MCF 10A (cell line): ENCODE results near the gene CALN1. TPM values are rescaled to one million over a fixed set of nuclear protein-coding genes. Genes with fewer than 3 reads are reported as not detected.

Experiments used
- BruUV-seq: library from RNA; stranded (reverse); fragments of 400-500 nt; replicated peaks from 2 replicates; lab custom pipeline; 2021; lab: Mats Ljungman, UMichigan
- CTCF ChIA-PET: fragments of 300-600 bp; sonication (Branson Sonifier 250); formaldehyde crosslinking; extraction: SDS; loops from one replicate; lab custom pipeline; 2021; ENCODE audit warnings: antibody characterized with exemption, inconsistent platforms; lab: Yijun Ruan, JAX
- POLR2A ChIA-PET: fragments of 300-600, 350-650 bp; sonication (Branson Sonifier 250); formaldehyde crosslinking; extraction: SDS; loops from one replicate; lab custom pipeline; 2020; ENCODE audit warnings: antibody characterized with exemption, inconsistent platforms; lab: Yijun Ruan, JAX
- DNase-seq: peaks from one replicate; pipeline ENCODE4 v3.0.0-alpha.2; 2018; ENCODE audit not compliant: unreplicated experiment
- H3K27ac Mint-ChIP-seq: one replicate; pipeline ENCODE4 v1.8.0; 2022; ENCODE audit warnings: mild to moderate bottlenecking, low read depth, mixed read lengths; ENCODE audit not compliant: unreplicated experiment
- H3K27me3 Mint-ChIP-seq: one replicate; pipeline ENCODE4 v1.8.0; 2022; ENCODE audit warnings: mixed read lengths; ENCODE audit not compliant: insufficient read depth, unreplicated experiment
- H3K36me3 Mint-ChIP-seq: one replicate; pipeline ENCODE4 v1.8.0; 2022; ENCODE audit warnings: mild to moderate bottlenecking, moderate library complexity, mixed read lengths; ENCODE audit not compliant: insufficient read depth, unreplicated experiment
- H3K4me1 Mint-ChIP-seq: one replicate; pipeline ENCODE4 v1.8.0; 2022; ENCODE audit warnings: mixed read lengths; ENCODE audit not compliant: insufficient read depth, unreplicated experiment
- H3K4me3 Mint-ChIP-seq: one replicate; pipeline ENCODE4 v1.8.0; 2022; ENCODE audit warnings: mild to moderate bottlenecking, moderate library complexity, mixed read lengths; ENCODE audit not compliant: unreplicated experiment
- H3K9me3 Mint-ChIP-seq: one replicate; pipeline ENCODE4 v1.8.0; 2022; ENCODE audit warnings: mixed read lengths; ENCODE audit not compliant: unreplicated experiment
- CTCF ChIP-seq: fragments of 200-600 bp; IDR thresholded peaks from one replicate; pipeline ENCODE4 v1.8.0; 2022; ENCODE audit warnings: antibody characterized with exemption, mild to moderate bottlenecking; ENCODE audit not compliant: unreplicated experiment
- intact Hi-C: fragments of 100-400 bp; cut with micrococcal nuclease; formaldehyde crosslinking; loops from 2 replicates; pipeline ENCODE4 v1.14.1; 2022
- total RNA-seq: library from RNA; stranded (reverse); gene quantifications from 2 replicates; pipeline ENCODE4 v1.2.3, GENCODE V29; 2022

CALN1 gene
- total RNA-seq, 1 experiment from 2014 or later, result not detected

GRCh38 chr7:72416846-72417245 lies 4.7 kb upstream of the CALN1 start:
- ChIA-PET POLR2A (no interaction called here), CTCF (interaction anchor here (1.2 kb wide), 1 partner anchor 78 kb away, joined by 4 read pairs; no protein-coding TSS in a partner anchor)
- Mint-ChIP-seq H3K27ac (no peak overlapping the region), H3K36me3 (no peaks in the 10 kb centered on the region), H3K4me3 (no peak overlapping the region), H3K9me3 (no peaks in the 10 kb centered on the region), H3K4me1 (no peaks in the 10 kb centered on the region), H3K27me3 (peaks cover 3% of the 10 kb centered on the region)
- BruUV-seq, result no TSS peak
- no peak for DNase-seq
- no peak for TF ChIP-seq CTCF
- intact Hi-C loops, result no loop called here

GRCh38 chr7:72415586-72415985 lies 3.4 kb upstream of the CALN1 start:
- Mint-ChIP-seq H3K4me1 (no peaks in the 10 kb centered on the region), H3K27me3 (no peaks in the 10 kb centered on the region), H3K9me3 (no peaks in the 10 kb centered on the region), H3K27ac (no peak overlapping the region), H3K4me3 (no peak overlapping the region), H3K36me3 (no peaks in the 10 kb centered on the region)
- no peak for DNase-seq
- intact Hi-C loops, result no loop called here
- ChIA-PET POLR2A (no interaction called here), CTCF (interaction anchor here (0.7 kb wide), 1 partner anchor 11 kb away, joined by 3 read pairs; no protein-coding TSS in a partner anchor)
- TF ChIP-seq CTCF, result no peak
- BruUV-seq, result no TSS peak

GRCh38 chr7:72413886-72414285 lies 1.7 kb upstream of the CALN1 start:
- ChIA-PET POLR2A (no interaction called here), CTCF (interaction anchor here (0.6 kb wide), 1 partner anchor 198 kb away, joined by 3 read pairs; no protein-coding TSS in a partner anchor)
- no peaks in the 10 kb centered on the region for H3K27me3 Mint-ChIP-seq
- H3K4me3 Mint-ChIP-seq, result no peak overlapping the region
- DNase-seq, result no peak
- no peaks in the 10 kb centered on the region for H3K36me3 Mint-ChIP-seq
- no TSS peak for BruUV-seq
- no peaks in the 10 kb centered on the region for H3K9me3 Mint-ChIP-seq
- H3K4me1 Mint-ChIP-seq, result no peaks in the 10 kb centered on the region
- intact Hi-C loops, result no loop called here
- H3K27ac Mint-ChIP-seq, result no peak overlapping the region
- no peak for TF ChIP-seq CTCF

- H3K9me3 Mint-ChIP-seq, result no peaks in the 10 kb centered on the region
- H3K4me1 Mint-ChIP-seq, result no peaks in the 10 kb centered on the region
- intact Hi-C loops, result no loop called here
- ChIA-PET POLR2A (no interaction called here), CTCF (no interaction called here)
- no peak for TF ChIP-seq CTCF
- DNase-seq, result no peak
- no TSS peak for BruUV-seq
- no peaks in the 10 kb centered on the region for H3K36me3 Mint-ChIP-seq
- no peak overlapping the region for H3K27ac Mint-ChIP-seq
- H3K4me3 Mint-ChIP-seq, result no peak overlapping the region
- H3K27me3 Mint-ChIP-seq, result no peaks in the 10 kb centered on the region
These were observed 1.2 kb upstream of the CALN1 start for GRCh38 chr7:72413290-72413689.
